Subcutaneous adipose tissue (tissue), 4 donors: Measurements from ENCODE around the gene NKD2. TPM values are rescaled to one million over a fixed set of nuclear protein-coding genes. Genes with fewer than 3 reads are reported as not detected.

Source experiments
- CTCF ChIP-seq: fragments of 450-650 bp; IDR thresholded peaks from one replicate; pipeline ENCODE4 v1.5.1; 2016; ENCODE audit warnings: low read depth, mild to moderate bottlenecking, control low read depth, antibody characterized with exemption, moderate library complexity
- total RNA-seq, 4 donors: library from RNA; depleted of rRNA; stranded (reverse); fragments of >200 nt; gene quantifications; one replicate each; pipeline ENCODE4 v1.1.0, GENCODE V29; 2016

The NKD2 gene
- total RNA-seq, 4 donors from 2014 or later: 1.1 TPM; not detected in 3

DNA sequence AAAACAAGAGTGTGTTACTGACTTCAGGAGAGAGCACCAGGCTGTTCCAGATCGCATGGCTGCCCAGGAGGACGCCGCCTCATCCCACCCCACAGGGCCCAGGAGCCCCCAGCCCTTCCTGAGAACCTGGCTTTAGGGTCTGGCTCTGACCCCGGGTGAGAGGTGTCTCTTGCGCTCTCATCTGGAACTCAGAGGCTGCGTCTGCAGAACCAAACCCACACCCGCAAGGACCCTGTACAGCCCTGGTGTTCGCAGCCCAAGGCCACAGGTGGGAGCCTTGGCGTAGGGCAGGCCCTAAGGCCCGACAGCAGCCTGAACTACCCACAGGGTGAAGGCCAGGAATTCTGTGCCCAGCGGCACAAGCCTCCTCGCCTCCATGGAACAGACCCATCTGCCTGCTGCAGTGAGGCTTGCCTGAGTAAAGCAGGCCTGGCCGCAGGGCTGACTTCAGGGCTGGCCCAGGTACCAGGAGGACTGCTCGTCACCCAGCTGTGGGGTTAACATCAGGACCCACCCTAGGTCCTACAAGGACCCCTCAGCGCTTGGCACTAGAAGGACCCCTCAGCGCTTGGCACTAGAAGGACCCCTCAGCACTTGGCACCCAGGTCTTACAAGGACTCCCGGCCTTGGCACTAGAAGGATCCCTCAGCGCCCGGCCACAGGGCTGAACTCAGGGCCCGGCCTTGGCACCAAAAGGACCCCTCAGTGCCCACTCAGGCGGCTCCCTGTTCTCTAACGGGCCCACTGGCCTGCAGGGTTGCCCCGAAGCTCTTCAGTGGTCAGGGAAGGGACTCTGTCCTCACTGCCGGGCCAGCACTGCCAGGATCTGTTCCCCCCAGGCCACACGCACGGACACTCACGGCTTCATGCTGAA lies 48.2 kb downstream of the NKD2 start:
- TF ChIP-seq CTCF: no peak

GRCh38 chr5:1057485-1058082 lies 49.0 kb downstream of the NKD2 start:
- no peak for TF ChIP-seq CTCF

- TF ChIP-seq CTCF: no peak
Measured at GRCh38 chr5:1058083-1058945, 49.7 kb downstream of the NKD2 start.

- no peak for TF ChIP-seq CTCF
Measured at GRCh38 chr5:1058988-1059883, 50.6 kb downstream of the NKD2 start.

GRCh38 chr5:1059884-1060263 lies 51.3 kb downstream of the NKD2 start:
- TF ChIP-seq CTCF: no peak

DNA sequence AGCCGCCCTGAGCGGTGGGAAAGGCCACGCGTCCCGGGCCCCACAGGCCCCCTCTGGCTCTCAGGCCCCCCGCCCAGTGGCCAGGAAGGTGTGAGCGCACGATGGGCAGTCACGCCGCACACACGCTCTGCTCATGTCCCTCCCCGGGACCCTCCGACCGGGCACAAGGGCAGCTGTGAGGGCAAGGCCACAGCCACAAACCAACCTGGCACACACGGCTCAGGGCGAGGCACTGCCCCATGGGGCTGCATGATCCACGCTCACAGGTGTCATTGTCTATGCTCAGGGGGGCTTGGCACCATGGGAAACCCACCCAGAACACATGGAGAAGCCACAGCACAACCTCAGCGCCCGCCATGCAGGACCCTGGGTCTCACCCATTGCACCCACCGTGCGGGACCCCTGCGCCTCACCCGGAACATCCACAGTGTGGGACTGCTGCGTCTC lies 52.0 kb downstream of the NKD2 start:
- no peak for TF ChIP-seq CTCF
